Chondrocyte (in vitro differentiated cells): ENCODE data around the gene TNRC6A. TPM values are rescaled to one million over a fixed set of nuclear protein-coding genes. Genes with fewer than 3 reads are reported as not detected.
"Not testable (repeated sequence)": the region's sequence is repeated elsewhere in the genome, so short reads cannot be mapped to it uniquely, and the experiment has no call there.

Source experiments
- DNase-seq: peaks from one replicate; pipeline ENCODE4 v3.0.0; 2021; ENCODE audit warnings: mixed read lengths, low spot score
- H3K27ac Mint-ChIP-seq: one replicate; pipeline ENCODE4 v1.8.0; 2021; ENCODE audit warnings: mild to moderate bottlenecking, moderate library complexity, mixed read lengths; ENCODE audit not compliant: unreplicated experiment
- H3K27me3 Mint-ChIP-seq: 2 replicates; pipeline ENCODE4 v1.8.0; 2021; ENCODE audit warnings: low read depth, mixed read lengths
- H3K36me3 Mint-ChIP-seq: 2 replicates; pipeline ENCODE4 v1.8.0; 2021; ENCODE audit warnings: low read depth, mixed read lengths
- H3K4me1 Mint-ChIP-seq: 2 replicates; pipeline ENCODE4 v1.8.0; 2021; ENCODE audit warnings: low read depth, mild to moderate bottlenecking, mixed read lengths
- H3K4me3 Mint-ChIP-seq: one replicate; pipeline ENCODE4 v1.8.0; 2021; ENCODE audit warnings: mild to moderate bottlenecking, moderate library complexity, mixed read lengths; ENCODE audit not compliant: unreplicated experiment
- H3K9me3 Mint-ChIP-seq: 2 replicates; pipeline ENCODE4 v1.8.0; 2021; ENCODE audit warnings: low read depth, mixed read lengths
- total RNA-seq: library from RNA; stranded (reverse); gene quantifications from 3 replicates; pipeline ENCODE4 v1.2.1, GENCODE V29; 2021
- TF ChIP-seq, protein P1 (sequence below): fragments of 200-600 bp; sonication (generic); IDR thresholded peaks from 2 replicates; pipeline ENCODE4 v1.5.0; 2021; ENCODE audit warnings: antibody characterized with exemption, mild to moderate bottlenecking, moderate library complexity

Gene TNRC6A
- total RNA-seq, 1 donor from 2014 or later, result 42.8 TPM

DNA sequence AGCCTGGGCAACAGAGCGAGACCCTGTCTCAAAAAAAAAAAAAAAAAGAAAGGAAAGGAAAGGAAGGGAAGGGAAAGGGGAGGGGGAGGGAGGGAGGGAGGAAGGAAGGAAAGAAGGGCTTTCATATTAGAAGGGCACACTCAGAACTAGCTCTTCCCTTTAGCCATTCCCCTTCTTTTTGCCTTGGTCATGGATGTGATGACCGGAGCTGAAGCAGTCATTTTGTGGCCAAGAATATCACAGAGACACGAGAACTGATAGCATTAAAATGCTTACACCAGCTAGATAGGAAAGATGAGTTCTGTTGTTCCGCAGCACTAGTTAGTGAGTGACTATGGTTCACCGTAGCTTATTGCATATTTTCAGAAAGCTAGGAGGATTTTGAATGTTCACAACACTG, 32.8 kb upstream of the TNRC6A start:
- Mint-ChIP-seq H3K4me3 (no peak overlapping the region), H3K4me1 (peaks cover 22% of the 10 kb centered on the region), H3K27ac (no peak overlapping the region), H3K9me3 (no peaks in the 10 kb centered on the region), H3K36me3 (no peaks in the 10 kb centered on the region), H3K27me3 (no peaks in the 10 kb centered on the region)
- TF ChIP-seq, protein P1, sequence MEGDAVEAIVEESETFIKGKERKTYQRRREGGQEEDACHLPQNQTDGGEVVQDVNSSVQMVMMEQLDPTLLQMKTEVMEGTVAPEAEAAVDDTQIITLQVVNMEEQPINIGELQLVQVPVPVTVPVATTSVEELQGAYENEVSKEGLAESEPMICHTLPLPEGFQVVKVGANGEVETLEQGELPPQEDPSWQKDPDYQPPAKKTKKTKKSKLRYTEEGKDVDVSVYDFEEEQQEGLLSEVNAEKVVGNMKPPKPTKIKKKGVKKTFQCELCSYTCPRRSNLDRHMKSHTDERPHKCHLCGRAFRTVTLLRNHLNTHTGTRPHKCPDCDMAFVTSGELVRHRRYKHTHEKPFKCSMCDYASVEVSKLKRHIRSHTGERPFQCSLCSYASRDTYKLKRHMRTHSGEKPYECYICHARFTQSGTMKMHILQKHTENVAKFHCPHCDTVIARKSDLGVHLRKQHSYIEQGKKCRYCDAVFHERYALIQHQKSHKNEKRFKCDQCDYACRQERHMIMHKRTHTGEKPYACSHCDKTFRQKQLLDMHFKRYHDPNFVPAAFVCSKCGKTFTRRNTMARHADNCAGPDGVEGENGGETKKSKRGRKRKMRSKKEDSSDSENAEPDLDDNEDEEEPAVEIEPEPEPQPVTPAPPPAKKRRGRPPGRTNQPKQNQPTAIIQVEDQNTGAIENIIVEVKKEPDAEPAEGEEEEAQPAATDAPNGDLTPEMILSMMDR, result no peak
- DNase-seq, result no peak

DNA sequence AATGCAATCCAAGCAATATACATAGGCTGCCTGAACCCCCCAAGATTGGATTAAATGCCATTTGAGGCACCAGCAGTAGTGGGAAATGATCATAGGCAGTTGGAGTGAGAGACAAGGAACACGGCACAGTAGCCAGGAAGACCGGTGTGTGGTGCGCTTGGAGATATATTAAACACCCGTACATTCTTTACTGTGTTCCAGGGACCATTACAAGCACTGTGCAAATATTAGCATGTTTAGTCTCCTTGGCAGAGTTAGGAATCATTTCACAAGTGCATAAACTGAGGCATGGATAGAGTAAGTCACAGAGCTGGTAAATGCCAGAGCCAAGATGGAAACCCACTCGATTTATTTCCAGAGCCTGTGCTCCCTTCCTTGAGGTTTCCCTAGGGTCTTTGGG, 31.1 kb upstream of the TNRC6A start:
- DNase-seq, result no peak
- no peak overlapping the region for H3K4me3 Mint-ChIP-seq
- no peaks in the 10 kb centered on the region for H3K27me3 Mint-ChIP-seq
- H3K9me3 Mint-ChIP-seq, result no peaks in the 10 kb centered on the region
- TF ChIP-seq, protein P1, result no peak
- no peaks in the 10 kb centered on the region for H3K36me3 Mint-ChIP-seq
- no peak overlapping the region for H3K27ac Mint-ChIP-seq
- peaks cover 34% of the 10 kb centered on the region for H3K4me1 Mint-ChIP-seq

DNA sequence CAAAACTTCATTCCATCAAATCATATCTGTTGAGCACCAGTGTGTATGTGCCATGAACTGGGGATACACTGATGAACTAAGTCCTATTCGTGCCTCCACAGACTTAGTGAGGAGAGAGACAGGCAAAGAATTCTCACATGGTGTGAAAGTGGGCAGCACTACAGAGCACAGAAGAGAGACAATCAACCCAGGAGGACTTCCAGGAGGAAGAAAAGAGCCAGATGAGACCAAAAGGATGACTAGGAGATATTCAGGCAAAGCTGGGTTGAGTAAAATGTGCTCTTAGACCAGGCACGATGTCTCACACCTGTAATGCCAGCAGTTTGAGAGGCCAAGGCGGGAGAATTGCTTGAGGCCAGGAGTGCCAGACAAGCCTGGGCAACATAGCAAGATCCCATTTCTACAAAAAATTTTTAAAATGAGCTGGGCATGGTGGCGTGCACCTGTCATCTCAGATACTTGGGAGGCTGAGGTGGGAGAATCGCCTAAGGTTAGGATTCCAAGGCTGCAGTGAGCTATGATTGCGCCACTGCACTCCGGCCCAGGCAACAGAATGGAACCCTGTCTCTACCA, 30.2 kb upstream of the TNRC6A start:
- H3K4me3 Mint-ChIP-seq, result no peak overlapping the region
- H3K4me1 Mint-ChIP-seq, result peaks cover 34% of the 10 kb centered on the region
- peak overlapping the region; percentile 18 for H3K27ac Mint-ChIP-seq
- H3K9me3 Mint-ChIP-seq, result no peaks in the 10 kb centered on the region
- no peaks in the 10 kb centered on the region for H3K36me3 Mint-ChIP-seq
- no peaks in the 10 kb centered on the region for H3K27me3 Mint-ChIP-seq
- no peak for DNase-seq
- TF ChIP-seq, protein P1, result no peak

DNA sequence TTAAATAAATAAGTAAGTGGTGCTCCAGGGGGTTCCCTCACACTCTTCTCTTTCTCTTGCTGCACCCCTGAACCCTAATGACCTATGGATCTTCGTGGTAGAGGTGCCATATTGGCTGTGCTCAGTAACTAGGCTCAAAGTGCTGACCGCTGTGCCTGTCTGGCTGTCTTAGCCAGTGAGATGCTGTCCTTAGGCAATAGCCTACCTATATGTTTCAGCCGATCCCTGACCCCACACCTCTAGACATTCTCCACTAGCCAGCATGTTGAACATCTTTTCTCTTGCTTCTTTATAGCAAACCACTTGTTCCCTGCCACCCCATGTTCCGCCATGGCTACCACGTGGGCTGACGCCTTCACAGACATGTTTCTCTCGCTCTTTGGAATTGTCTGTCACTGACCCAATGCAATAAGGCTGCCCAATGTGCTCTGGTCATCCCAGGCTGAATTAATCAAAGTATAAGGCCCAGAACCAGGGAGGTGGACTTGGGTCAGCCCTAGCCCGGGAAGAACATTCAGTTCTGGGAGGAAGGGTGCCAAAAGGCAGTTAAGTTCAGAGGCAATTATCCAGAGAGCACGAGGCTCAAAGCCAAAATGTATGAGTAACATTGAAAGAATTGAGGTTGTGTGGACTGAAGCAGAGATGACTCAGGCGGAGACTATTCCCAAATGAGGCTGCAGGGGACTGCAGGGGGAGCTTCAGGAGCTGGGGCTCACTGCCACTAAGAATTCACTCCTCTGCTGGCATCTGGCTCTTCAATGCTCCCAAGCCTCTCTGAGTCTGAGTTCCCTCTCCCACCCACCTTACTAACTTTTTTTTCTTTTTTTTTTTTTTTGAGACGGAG, 28.7 kb upstream of the TNRC6A start:
- H3K4me3 Mint-ChIP-seq, result peak overlapping the region; percentile 52
- TF ChIP-seq, protein P1, result peak; percentile 73
- no peaks in the 10 kb centered on the region for H3K27me3 Mint-ChIP-seq
- no peaks in the 10 kb centered on the region for H3K9me3 Mint-ChIP-seq
- no peak for DNase-seq
- H3K27ac Mint-ChIP-seq, result peak overlapping the region; percentile 94
- H3K36me3 Mint-ChIP-seq, result no peaks in the 10 kb centered on the region
- H3K4me1 Mint-ChIP-seq, result peaks cover 31% of the 10 kb centered on the region

DNA sequence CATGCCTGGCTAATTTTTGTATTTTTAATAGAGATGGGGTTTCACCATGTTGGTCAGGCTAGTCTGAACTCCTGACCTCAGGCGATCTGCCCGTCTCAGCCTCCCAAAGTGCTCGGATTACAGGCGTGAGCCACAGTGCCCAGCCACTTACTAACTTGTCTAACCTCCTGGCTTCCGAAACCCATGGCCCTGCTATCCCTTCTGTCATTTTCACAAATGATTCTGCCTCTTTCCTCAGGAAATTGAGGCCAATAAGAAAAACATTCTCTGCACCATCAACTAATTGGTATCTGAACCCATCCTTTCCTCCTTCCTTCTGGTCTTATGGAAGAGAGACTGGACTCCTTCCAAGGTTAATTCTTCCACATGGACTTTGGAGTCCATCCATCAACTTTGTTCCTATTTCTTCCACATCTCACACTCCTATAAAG, 27.9 kb upstream of the TNRC6A start:
- no peak for DNase-seq
- TF ChIP-seq, protein P1, result no peak
- H3K36me3 Mint-ChIP-seq, result no peaks in the 10 kb centered on the region
- no peaks in the 10 kb centered on the region for H3K9me3 Mint-ChIP-seq
- peak overlapping the region; percentile 94 for H3K27ac Mint-ChIP-seq
- H3K4me3 Mint-ChIP-seq, result peak overlapping the region; percentile 52
- H3K4me1 Mint-ChIP-seq, result peaks cover 38% of the 10 kb centered on the region
- H3K27me3 Mint-ChIP-seq, result no peaks in the 10 kb centered on the region

DNA sequence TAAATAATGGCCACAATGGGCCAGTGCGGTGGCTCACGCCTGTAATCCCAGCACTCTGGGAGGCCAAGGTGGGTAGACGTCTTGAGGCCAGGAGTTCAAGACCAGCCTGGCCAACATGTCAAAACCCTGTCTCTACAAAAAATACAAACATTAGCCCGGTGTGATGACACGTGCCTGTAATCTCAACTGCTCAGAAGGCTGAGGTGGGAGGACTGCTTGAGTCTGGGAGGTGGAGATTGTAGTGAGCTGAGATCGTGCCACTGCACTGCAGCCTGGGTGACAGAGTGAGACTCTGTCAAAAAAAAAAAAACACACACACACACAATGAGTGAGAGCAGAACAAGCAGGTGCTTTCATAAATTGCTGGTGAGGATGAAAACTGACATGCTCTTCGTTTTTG, 21.7 kb upstream of the TNRC6A start:
- not testable (repeated sequence) for DNase-seq, H3K36me3 Mint-ChIP-seq, H3K27me3 Mint-ChIP-seq, H3K4me3 Mint-ChIP-seq, H3K27ac Mint-ChIP-seq, H3K9me3 Mint-ChIP-seq
- H3K4me1 Mint-ChIP-seq, result peaks cover 12% of the 10 kb centered on the region
